Skin of body (tissue), 2 donors: ENCODE results near the gene PYGB. TPM values are rescaled to one million over a fixed set of nuclear protein-coding genes. Genes with fewer than 3 reads are reported as not detected.

Experiments used
- DNase-seq: peaks from one replicate; lab custom pipeline; 2025; lab: John Stamatoyannopoulos, UW
- total RNA-seq: library from RNA; depleted of rRNA; stranded (reverse); fragments of >200 nt; gene quantifications from one replicate; pipeline ENCODE4 v1.2.3, GENCODE V29; 2014

PYGB gene
- total RNA-seq, 1 donor from 2014 or later, result 23.7 TPM

DNA sequence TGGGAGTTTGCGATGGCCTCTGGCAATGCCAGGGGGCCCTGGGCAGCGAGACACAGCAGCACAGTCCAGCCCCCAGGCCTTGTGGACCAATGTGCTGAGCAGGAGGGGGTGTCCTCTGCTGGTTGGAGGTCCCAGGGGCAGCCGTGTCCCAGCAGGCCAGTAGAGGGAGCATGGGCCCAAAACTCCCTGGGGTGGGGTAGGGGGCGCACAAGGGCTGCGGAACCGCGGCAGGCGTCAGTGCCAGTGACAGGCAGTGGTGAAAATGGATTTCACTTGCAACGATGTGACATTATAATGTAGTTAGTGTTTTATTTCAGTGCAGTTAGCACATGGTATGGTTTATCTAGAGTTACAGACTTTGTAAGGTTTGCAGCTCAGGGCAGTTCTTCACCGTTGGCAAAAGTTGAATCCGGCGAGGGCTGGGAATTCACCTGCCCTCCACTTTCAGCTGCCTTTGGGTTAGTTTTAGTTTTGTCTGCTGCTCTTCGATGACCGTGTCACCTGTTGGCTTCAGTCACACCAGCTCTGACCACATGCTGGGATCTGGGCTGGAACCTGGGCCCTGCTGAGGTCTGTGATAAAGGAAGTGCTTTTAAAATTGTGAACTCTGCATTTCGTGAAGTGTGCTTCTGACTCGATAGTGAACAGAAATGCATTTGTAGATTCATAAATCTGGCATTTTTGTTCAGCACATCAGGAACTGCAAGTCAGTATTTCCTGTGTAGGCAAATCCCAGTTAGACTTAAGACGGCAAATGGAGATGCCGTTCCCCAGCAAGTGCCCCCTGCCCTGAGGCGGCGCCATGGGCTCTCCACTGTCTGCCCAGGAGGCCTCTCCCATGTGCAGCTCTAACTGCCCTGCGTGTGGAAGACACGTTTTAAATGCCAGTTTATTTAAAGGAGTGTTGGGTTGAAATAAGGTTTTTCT lies 46.8 kb downstream of the PYGB start:
- DNase-seq, result no peak

DNA sequence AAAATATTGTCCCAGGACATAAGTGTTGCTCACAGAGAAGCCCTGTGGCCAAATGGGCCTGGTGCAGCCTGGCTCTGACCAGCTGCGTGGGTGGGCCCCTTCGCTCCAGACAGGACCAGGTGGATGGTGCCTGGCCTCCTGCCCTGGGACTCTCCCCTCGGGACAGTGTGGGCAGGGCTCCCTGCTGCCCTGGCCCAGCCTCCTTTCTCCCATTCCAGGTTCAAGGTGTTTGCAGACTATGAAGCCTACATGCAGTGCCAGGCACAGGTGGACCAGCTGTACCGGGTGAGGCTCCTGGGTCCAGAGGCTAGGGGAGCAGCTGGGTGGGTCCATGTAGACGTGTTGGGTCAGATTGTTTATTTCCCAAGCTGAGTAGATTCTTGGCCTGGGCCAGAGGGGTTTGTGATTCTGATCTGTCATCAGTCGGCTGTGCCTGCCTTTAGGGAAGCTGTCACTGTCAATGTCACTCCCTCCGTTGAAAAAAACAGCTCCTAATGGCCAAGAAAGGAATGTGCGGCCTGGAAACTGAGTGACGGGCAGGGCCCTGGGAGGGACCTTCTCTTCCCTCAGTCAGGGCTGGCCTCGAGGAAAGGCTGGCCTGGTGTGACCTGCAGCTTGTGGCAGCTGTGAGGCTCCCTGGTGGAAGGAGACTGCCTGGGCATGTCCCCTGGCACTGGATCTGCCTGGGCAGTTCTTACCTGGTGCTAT lies 47.7 kb downstream of the PYGB start:
- DNase-seq, result no peak

DNA sequence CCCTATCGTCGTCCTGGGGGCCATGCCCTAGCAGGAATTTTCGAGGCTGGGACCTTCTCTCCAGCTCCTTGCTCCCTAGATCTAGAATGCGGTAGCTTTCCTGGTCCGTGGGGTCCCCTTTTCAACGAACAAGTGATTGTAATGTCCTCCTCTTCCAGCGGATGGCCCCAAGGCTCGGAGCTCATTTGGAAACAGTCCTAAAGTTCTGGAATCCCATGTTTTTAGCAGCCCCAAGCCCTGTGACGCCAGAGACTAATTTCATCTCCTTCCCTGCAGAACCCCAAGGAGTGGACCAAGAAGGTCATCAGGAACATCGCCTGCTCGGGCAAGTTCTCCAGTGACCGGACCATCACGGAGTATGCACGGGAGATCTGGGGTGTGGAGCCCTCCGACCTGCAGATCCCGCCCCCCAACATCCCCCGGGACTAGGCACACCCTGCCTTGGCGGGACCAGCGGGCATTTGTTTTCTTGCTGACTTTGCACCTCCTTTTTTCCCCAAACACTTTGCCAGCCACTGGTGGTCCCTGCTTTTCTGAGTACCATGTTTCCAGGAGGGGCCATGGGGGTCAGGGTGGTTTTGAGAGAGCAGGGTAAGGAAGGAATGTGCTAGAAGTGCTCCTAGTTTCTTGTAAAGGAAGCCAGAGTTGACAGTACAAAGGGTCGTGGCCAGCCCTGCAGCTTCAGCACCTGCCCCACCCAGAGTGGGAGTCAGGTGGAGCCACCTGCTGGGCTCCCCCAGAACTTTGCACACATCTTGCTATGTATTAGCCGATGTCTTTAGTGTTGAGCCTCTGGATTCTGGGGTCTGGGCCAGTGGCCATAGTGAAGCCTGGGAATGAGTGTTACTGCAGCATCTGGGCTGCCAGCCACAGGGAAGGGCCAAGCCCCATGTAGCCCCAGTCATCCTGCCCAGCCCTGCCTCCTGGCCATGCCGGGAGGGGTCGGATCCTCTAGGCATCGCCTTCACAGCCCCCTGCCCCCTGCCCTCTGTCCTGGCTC lies 48.5 kb downstream of the PYGB start:
- no peak for DNase-seq

DNA sequence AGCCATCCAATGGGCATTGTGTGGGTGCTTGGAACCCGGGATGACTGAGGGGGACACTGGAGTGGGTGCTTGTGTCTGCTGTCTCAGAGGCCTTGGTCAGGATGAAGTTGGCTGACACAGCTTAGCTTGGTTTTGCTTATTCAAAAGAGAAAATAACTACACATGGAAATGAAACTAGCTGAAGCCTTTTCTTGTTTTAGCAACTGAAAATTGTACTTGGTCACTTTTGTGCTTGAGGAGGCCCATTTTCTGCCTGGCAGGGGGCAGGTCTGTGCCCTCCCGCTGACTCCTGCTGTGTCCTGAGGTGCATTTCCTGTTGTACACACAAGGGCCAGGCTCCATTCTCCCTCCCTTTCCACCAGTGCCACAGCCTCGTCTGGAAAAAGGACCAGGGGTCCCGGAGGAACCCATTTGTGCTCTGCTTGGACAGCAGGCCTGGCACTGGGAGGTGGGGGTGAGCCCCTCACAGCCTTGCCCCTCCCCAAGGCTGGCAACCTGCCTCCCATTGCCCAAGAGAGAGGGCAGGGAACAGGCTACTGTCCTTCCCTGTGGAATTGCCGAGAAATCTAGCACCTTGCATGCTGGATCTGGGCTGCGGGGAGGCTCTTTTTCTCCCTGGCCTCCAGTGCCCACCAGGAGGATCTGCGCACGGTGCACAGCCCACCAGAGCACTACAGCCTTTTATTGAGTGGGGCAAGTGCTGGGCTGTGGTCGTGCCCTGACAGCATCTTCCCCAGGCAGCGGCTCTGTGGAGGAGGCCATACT lies 49.4 kb downstream of the PYGB start:
- no peak for DNase-seq

DNA sequence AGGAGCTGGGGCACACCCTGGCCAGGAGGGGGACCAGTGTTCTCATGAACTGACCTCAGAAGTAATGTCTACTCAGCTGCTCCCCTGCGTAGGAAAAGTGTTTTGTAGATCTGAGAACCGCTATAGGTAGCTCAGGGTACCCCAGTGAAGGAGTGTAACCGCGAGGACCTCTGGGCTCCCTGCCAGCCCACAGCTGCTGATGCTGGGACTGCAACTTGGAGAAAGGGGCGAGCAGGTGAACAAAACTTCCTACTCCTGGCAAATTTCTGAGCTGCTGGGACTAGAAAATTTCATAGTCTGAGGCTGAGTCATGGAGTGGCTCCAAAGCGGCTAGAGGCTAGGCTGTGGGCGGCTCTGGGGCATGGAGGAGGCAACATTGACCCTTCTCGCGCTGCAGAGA lies 51.9 kb downstream of the PYGB start:
- no peak for DNase-seq

DNA sequence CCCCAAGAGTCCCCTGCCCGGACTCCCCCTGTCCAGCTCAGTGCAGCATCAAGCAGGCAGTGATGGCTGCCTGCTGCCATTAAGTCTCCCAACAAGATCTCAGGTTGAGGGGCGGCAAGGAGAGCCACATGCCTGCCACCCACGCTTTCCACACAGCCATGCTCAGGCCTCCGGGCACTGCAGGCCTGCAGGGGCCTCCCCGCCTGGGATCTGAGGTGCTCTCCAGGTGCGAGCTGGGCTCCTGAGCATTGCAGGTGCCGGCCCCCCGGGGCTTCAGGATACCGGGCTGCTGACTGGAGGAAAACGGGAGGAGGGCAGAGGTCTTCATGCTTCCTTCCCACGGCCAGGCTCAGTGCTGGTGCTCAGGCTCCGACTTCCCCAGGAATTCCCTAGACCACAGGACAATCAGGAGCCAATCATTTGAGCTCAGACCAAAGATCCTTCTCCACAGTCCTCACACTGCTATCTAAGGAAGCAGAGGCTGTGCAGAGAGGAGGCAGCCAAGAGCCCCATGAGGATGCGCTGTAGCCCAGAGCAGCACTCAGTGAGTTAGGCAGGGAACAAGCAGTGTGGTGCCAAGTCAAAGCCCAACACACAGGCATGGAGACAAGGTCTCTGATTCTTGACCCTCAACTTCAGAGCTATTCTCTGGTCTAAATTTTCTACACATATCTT lies 52.7 kb downstream of the PYGB start:
- DNase-seq, result no peak

DNA sequence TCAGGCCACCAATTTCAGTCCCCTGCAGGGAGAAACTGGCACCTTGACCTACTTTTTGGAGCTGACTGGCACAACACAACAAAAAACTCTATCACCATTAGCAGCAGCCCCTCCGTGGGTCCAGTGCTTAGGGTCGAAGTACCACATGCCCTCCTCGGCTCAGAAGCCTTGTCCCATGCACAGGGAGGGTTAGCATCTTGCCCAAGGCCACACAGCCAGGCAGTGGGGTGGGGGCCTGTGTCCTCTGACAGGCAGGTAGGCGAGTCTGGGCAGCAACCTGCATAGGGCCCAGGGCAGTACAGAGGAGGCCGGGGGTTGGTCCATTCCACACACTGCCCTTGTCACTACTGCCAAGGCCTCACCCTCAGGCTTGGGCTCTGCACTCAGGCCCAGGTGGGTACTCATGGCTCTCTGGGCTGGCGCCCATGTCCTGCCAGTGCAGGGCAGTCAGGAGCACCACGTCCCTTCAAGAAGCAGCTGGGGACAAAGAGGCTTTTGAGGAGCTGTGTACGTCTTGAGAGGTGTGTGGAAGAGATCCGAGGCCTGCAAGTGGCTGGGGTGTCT lies 53.6 kb downstream of the PYGB start:
- DNase-seq, result no peak

DNA sequence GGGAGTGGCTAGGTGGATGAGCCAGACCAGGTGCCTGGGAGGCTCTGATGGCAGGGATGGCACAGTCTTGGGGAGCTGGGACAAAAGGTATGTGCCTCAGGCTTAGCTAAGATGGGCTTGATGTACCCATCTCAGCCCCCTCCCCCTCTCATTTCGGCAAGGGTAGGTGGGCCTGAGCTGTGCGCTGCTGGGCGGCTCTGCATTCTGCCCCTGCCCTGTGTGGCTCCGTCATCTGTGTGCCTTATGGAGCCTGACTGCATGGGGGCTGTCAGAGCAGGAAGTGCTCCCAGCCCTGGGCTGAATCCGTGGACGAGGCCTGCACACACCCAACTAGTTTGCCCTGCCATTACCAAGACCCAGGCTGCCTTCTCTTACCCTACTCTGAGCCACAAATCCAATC lies 54.7 kb downstream of the PYGB start:
- DNase-seq, result no peak

DNA sequence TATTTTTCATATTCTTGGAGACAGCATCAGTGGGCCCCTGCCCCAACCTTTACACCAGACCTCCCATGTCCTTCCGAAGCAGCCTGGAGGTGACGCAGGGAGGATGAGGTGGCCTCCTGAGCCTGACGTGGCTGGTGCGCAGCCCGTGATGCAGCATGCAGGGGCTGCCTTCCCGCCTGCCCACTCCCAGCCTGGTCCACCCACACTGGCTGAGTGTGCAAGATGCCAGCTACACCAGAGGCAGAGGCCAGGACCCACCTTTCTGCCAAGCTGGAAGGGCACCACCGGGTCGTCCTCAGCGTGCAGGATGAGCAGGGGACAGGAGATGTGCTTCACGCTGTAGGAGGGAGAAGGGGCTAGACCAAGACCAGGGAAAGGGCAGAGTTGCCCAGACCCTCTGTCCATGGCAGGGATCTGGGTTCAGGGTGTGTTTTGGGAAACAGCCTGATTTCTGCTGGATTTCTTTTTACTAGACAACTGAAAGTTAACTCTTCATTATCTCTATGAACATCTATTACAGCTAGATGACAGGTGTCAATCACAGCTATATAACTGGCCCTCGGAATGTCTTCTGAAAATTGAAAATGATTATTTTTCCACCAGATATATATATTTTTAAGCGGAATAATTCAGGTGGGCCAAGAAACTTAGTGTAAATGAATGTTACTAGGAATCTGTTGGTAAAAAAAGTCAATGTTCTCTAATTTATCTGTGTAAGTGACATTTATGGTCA lies 55.6 kb downstream of the PYGB start:
- no peak for DNase-seq

DNA sequence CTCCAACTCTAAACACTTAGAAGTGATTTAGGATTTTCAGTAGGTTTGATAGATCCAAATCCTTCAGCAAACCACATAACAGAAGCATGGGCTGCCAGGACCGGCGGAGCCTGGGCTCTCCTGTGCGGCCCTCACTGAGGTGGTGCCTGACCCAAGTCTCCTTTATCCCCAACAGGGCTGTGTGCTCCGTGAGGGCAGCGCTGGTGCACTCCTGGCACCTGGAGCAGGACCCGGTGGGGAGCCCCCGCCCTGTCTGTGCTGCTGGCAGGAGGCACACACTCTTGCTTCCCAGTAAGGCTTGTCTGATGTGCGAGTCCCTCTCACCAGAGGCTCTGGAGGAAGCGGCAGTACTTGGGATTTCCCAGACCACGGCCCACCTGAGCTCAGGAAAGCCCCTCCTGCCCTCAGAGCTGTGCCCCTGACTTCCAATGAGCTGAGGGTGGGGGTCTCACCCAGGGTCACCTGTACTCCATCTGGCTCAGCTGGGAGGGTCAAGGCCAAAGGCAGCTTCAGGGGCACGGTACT lies 56.2 kb downstream of the PYGB start:
- DNase-seq, result no peak

DNA sequence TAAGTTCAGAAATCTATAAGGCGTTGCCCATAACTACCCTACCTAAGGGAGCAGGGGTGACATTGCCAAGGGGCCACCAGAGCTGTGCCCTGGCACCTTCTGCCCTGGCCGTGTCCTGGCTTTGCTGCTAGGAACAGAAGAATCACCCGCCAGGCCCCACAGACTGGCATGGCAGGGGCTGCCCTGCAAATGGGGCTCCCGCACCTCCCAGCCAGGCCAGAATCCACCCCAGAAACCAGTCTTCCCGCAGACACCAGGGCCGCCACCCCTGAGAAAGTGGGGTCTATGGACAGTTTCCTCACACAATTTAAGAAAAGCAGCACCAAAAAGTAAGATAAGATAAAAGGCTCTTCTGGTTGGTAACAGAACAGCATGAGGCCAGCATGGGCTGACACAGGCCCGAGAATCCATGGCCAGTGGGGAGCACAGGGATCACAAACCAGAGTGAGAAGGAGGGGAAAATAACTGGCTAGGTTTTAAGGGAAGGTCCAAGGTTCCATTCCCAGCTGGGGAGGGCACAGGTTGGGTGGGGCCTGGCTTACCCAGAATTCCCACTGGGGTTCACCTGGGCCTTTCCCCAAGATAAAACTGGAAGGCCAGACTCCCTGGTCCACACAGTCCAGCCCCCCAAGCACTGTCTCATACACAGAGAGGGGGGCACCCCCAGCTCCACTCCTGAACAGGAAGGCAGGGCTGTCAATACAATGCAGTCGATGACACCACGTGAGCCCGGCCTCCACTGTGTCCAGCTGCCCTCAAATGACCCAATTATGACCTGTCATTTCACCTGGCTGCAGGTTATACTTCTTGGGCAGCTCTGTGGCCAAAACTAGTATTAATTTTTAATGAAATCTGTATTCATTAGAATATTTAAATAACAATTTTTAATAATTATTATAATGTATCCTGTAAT lies 59.4 kb downstream of the PYGB start:
- no peak for DNase-seq

DNA sequence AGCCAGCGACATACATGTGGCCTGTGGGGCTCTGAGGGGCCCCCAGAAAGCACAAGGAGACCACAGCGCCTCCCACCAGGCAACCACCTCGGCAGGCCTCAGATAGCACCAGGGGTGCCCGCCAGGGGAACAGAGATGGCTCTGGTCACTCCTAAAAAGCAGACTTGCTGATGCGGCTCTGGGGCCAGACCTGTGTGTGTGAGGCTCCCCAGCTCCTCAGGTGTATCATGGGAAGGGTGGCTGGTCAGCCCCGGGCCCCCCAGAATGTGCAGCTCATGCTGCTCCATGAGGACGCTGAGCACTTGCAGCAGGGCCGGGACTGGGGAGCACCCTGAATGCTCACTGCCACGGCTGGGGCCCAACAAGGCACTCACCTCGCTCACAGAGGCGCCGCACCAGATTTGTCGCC lies 60.2 kb downstream of the PYGB start:
- DNase-seq, result no peak

DNA sequence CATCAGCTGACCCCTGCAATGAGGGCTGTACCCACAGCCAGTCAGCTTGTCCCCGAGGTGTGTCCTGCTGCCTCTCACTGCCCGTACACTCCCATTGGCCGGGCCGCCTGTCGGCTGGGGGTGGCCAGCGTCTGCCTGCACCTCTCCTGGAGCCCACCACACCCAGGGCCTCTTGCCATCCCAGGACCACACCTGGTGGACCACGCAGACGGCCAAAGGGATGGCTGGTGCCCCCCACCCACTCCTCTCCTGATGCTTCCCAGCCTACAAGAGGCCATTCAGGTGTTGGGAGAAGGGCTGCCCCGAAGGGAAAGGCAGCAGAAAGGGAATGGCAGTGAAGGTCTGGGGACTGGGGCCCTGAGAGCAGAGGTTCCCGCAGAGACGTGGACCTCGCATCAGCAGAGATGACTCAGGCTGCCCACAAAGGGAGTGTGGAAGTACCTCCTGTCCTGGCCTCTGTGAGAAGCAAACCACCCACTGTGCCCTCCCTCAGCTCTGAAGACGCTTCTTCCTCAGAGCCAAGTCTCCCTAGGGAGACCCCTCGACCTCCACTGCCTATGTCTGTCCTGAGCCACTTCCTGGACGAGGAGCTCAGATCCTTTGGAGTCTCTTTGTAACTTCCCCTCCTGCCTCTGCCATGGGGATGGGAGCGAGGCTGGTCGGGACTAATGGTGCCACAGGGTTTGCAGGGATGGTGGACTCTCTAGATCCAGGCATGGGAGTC lies 60.9 kb downstream of the PYGB start:
- DNase-seq, result no peak

DNA sequence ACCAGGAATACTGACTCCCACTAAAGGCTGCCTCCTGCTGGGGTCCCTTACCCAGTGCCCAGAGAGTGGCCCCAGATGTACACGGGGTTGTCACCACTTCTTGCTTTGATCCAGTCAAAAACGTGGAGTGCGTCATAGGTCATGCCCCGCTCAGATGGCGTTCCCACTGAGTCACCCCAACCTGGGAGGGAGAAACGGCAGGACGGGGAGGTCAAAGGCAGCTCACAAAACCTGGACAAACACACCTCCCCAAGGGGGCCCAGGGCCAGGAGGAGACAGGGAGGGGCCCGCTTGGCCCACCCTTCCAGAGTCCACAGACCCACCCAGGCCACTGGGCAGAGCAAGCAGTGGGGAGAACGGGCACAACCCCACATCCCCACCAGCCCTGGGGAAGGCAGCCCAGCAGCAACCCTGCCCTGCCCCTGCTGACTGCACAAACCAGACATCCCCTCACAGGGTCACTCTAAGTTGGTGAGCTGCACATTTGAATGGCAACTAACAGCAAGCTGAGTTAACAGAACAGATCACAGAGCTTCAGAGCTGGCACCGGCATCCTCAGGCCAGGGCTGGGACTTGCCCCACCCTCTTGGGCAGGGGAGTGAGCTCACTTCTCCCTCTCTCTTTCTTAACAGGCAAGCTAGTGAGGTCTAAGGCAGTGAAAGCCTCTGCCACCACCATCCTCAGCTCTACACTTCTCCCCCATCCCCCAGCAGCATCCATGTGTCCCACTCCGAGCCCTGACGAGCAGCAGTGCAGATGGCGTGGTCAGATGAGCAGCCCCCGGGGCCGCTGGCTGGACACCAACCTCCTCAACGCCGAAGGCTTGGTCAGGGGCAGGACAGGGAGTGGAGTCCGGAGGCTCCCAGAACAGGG lies 61.7 kb downstream of the PYGB start:
- no peak for DNase-seq

DNA sequence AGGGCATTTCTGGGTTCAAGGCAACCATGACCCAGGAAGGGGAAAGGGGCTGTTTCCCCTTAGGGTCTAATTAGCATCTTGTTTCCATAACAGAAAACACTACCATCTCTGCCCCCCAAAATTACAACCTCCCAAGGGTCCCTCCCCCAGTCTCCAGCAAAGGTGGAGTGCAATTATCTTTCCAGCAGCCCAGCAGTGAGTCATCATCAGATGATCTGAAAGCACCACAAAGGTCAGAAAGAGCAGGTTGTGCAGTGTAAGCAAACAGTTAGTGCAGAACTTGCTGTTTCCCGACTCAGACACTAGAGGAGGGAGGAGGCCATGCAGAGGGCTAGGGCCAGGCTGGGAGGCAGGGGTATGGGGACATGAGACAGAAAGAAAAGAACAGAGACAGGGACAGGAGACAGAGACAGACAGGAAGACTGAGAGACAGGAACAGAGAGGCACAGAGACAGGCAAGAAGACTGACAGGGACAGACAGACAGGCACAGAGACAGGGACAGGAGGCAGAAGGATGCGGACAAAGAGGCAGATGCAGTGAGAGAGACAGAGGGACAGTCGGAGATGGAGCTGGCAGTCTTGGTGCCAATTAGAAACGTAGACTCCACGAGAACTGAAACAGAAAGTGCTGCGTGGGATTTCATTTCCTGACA lies 62.5 kb downstream of the PYGB start:
- DNase-seq, result no peak
